K562 (cell line): ENCODE data around the gene KCNK6. TPM values are rescaled to one million over a fixed set of nuclear protein-coding genes. Genes with fewer than 3 reads are reported as not detected.
A peak's percentile ranks its signal among the peaks of the same experiment; 100 is the strongest.

ENCODE experiments used
- ATAC-seq: fragments of 200-7000 bp; cut with Tn5 transposase; 3 replicates; pipeline ENCODE4 v1.9.1; 2020; ENCODE audit warnings: moderate library complexity
- BruUV-seq: library from RNA; stranded (reverse); fragments of 400-500 nt; replicated peaks from 2 replicates; lab custom pipeline; 2021; lab: Mats Ljungman, UMichigan
- CTCF ChIA-PET: fragments of 300-600 bp; formaldehyde crosslinking; extraction: SDS; loops from one replicate; lab custom pipeline; 2021; ENCODE audit warnings: low intra/inter-chr PET ratio; lab: Yijun Ruan, JAX
- POLR2A ChIA-PET: fragments of 300-600, 350-650 bp; sonication (Branson Sonifier 250); formaldehyde crosslinking; extraction: SDS; loops from one replicate; lab custom pipeline; 2021; ENCODE audit warnings: antibody characterized with exemption, inconsistent platforms; lab: Yijun Ruan, JAX
- DNase-seq, 4 experiments: peaks; one replicate each; pipeline versions ENCODE4 v3.0.0 to v3.0.0-alpha.2; 2011 to 2018; ENCODE audit warnings: low spot score in 3 of 4, mixed read lengths in 3 of 4; ENCODE audit errors: extremely low read depth in 1 of 4
- FAIRE-seq: peaks from 2 replicates; lab custom pipeline; 2011; peaks lifted over from hg19 to GRCh38; lab: Jason Lieb, UNC
- H2AFZ ChIP-seq: 2 replicates; pipeline ENCODE4 v1.6.0; 2011; ENCODE audit warnings: low read depth, low read length, control low read depth, inconsistent platforms
- H3K27ac ChIP-seq: fragments of 200-600 bp; 3 replicates; pipeline ENCODE4 v1.8.0; 2011; ENCODE audit warnings: low read depth, mild to moderate bottlenecking, control low read depth, inconsistent platforms, low read length, moderate library complexity, mixed read lengths; ENCODE audit errors: extremely low read depth
- H3K27me3 ChIP-seq, 2 experiments: fragments of 300-600 bp in 1 of 2; 2 replicates in 1 of 2; 3 replicates in 1 of 2; pipeline versions ENCODE4 v1.6.0 to v1.8.0; 2011; ENCODE audit warnings: inconsistent platforms in 2 of 2, low read length in 2 of 2, mild to moderate bottlenecking in 1 of 2, mixed read lengths in 1 of 2, moderate library complexity in 1 of 2; ENCODE audit not compliant: control insufficient read depth in 2 of 2, insufficient read depth in 2 of 2
- H3K36me3 ChIP-seq: fragments of 300-600 bp; 3 replicates; pipeline ENCODE4 v1.8.0; 2011; ENCODE audit warnings: mild to moderate bottlenecking, low read length, inconsistent platforms; ENCODE audit not compliant: control insufficient read depth, insufficient read depth
- H3K4me1 ChIP-seq, 2 experiments: fragments of 200-600 bp in 1 of 2; replicated peaks in 1 of 2; 2 replicates in 1 of 2; 3 replicates in 1 of 2; pipeline versions ENCODE4 v1.5.1 to v1.8.0; 2011; ENCODE audit warnings: inconsistent platforms in 2 of 2, low read length in 2 of 2, mild to moderate bottlenecking in 1 of 2, mixed read lengths in 1 of 2, moderate library complexity in 1 of 2; ENCODE audit not compliant: control insufficient read depth in 2 of 2, insufficient read depth in 2 of 2
- H3K4me2 ChIP-seq: 2 replicates; pipeline ENCODE4 v1.6.1; 2011; ENCODE audit warnings: low read length, control low read depth, inconsistent platforms, mixed read lengths; ENCODE audit not compliant: insufficient read depth
- H3K4me3 ChIP-seq: fragments of 200-600 bp; sonication (generic), shearing (Covaris generic); 2 replicates; pipeline ENCODE4 v1.5.1; 2016; ENCODE audit warnings: control low read depth, inconsistent platforms
- H3K79me2 ChIP-seq: fragments of 200-600 bp; 3 replicates; pipeline ENCODE4 v1.8.0; 2011; ENCODE audit warnings: low read length, inconsistent platforms; ENCODE audit not compliant: control insufficient read depth, insufficient read depth
- H3K9ac ChIP-seq, 2 experiments: 2 replicates each; pipeline versions ENCODE4 v1.6.0 to v1.6.1; 2011; ENCODE audit warnings: low read depth in 2 of 2, low read length in 2 of 2, control low read depth in 1 of 2, inconsistent platforms in 1 of 2, mild to moderate bottlenecking in 1 of 2, mixed read lengths in 1 of 2; ENCODE audit not compliant: insufficient read depth in 1 of 2
- H3K9me1 ChIP-seq: one replicate; pipeline ENCODE4 v1.6.0; 2011; ENCODE audit warnings: inconsistent platforms, mild to moderate bottlenecking, low read length, moderate library complexity; ENCODE audit not compliant: control insufficient read depth, insufficient read depth
- H3K9me3 ChIP-seq: replicated peaks from 2 replicates; pipeline ENCODE4 v1.5.1; 2011; ENCODE audit warnings: low read depth, low read length, inconsistent platforms; ENCODE audit not compliant: control insufficient read depth, insufficient read depth
- H4K20me1 ChIP-seq: replicated peaks from 2 replicates; pipeline ENCODE4 v1.6.1; 2011; ENCODE audit warnings: low read length, inconsistent platforms, mixed read lengths; ENCODE audit not compliant: control insufficient read depth, insufficient read depth
- BACH1 ChIP-seq: fragments of 200-800 bp; sonication (Bioruptor generic); IDR thresholded peaks from 2 replicates; pipeline ENCODE4 v1.6.1; 2016; ENCODE audit warnings: missing genetic modification characterization, missing compliant biosample characterization
- COPS2 ChIP-seq: fragments of 450-650 bp; conservative IDR thresholded peaks from 2 replicates; pipeline ENCODE4 v1.6.1; 2016; ENCODE audit warnings: mild to moderate bottlenecking, moderate library complexity
- EP300 ChIP-seq: IDR thresholded peaks from 2 replicates; pipeline ENCODE4 v1.6.1; 2012; ENCODE audit warnings: low read length, improper control_type of control experiment
- HCFC1 ChIP-seq: IDR thresholded peaks from 2 replicates; pipeline ENCODE4 v1.6.1; 2012; ENCODE audit warnings: low read depth, low read length, improper control_type of control experiment
- HNRNPL ChIP-seq: fragments of 200-400 bp; formaldehyde crosslinking; IDR thresholded peaks from 2 replicates; pipeline ENCODE4 v1.6.1; 2017; ENCODE audit warnings: low read depth, mild to moderate bottlenecking, low read length
- LARP7 ChIP-seq: fragments of 450-650 bp; IDR thresholded peaks from 2 replicates; pipeline ENCODE4 v1.6.1; 2016
- MAFG ChIP-seq: fragments of 450-650 bp; conservative IDR thresholded peaks from 2 replicates; pipeline ENCODE4 v1.6.1; 2016; ENCODE audit warnings: missing genetic modification characterization, missing compliant biosample characterization
- NFE2L1 ChIP-seq: fragments of 450-650 bp; IDR thresholded peaks from 2 replicates; pipeline ENCODE4 v1.6.1; 2016; ENCODE audit warnings: missing genetic modification characterization, low read depth, mild to moderate bottlenecking, missing compliant biosample characterization, moderate library complexity, borderline replicate concordance
- SNIP1 ChIP-seq: fragments of 450-650 bp; IDR thresholded peaks from 2 replicates; pipeline ENCODE4 v1.7.1; 2017; ENCODE audit warnings: low read depth, mild to moderate bottlenecking
- SPI1 ChIP-seq: IDR thresholded peaks from 2 replicates; pipeline ENCODE4 v1.6.1; 2011; ENCODE audit warnings: low read depth, low read length, control low read depth, borderline replicate concordance
- ZNF165 ChIP-seq: fragments of 250-450 bp; sonication (Bioruptor Pico); IDR thresholded peaks from 2 replicates; pipeline ENCODE4 v1.4.0; 2020; ENCODE audit warnings: borderline replicate concordance
- ZNF212 ChIP-seq: fragments of 450-650 bp; formaldehyde crosslinking; IDR thresholded peaks from 2 replicates; pipeline ENCODE4 v1.4.0; 2020; ENCODE audit warnings: mild to moderate bottlenecking
- ZNF583 ChIP-seq: fragments of 250-450 bp; sonication (Bioruptor Pico); IDR thresholded peaks from 2 replicates; pipeline ENCODE4 v1.4.0; 2020
- ZNF589 ChIP-seq: fragments of 200-800 bp; sonication (Bioruptor generic); IDR thresholded peaks from 2 replicates; pipeline ENCODE4 v1.6.1; 2016; ENCODE audit warnings: low read depth, missing genetic modification characterization, missing compliant biosample characterization
- WGBS: fragments of 100-300 bp; shearing (Covaris generic); methylation state at CpG from one replicate; pipeline ENCODE4 v1.1.6; 2016; ENCODE audit warnings: low coverage, mixed read lengths; ENCODE audit not compliant: insufficient coverage; ENCODE audit errors: missing lambda C conversion rate; 5-methylcytosine and 5-hydroxymethylcytosine counted together
- in situ Hi-C: fragments of 300-500 bp; cut with MboI; formaldehyde crosslinking; loops from 4 replicates; pipeline ENCODE4 v1.15.0; 2018; ENCODE audit warnings: inconsistent platforms, mixed read lengths
- intact Hi-C: fragments of 100-400 bp; cut with micrococcal nuclease; formaldehyde crosslinking; loops from 2 replicates; pipeline ENCODE4 v1.14.2; 2022
- polyA plus RNA-seq, 8 experiments: library from polyadenylated mRNA; depleted of rRNA in 4 of 8; stranded (reverse) in 5 of 8; unstranded in 3 of 8; fragments of >200 nt; fragmentation: Nextera tagmentation in 2 of 8; fragmentation: Illumina TruSeq in 1 of 8; extraction: Ambion mirVana in 2 of 8; extraction: Trizol in 1 of 8; gene quantifications; 2 replicates each; pipeline versions ENCODE4 v1.2.1 to v1.2.3, GENCODE V29; 2011 to 2014; ENCODE audit warnings: inconsistent platforms in 1 of 8, missing spikeins in 1 of 8
- total RNA-seq, 7 experiments: library from RNA; depleted of rRNA in 6 of 7; stranded (reverse); fragments of >200 nt in 6 of 7; fragmentation: Illumina TruSeq in 2 of 7; extraction: Trizol in 2 of 7; gene quantifications; 2 replicates each; pipeline versions ENCODE4 v1.2.1 to v1.2.3, GENCODE V29; 2011 to 2021; ENCODE audit warnings: low replicate concordance in 1 of 7
- TF ChIP-seq, protein P1 (sequence below): sonication (generic); formaldehyde crosslinking; IDR thresholded peaks from 2 replicates; pipeline ENCODE4 v1.8.0; 2022; ENCODE audit warnings: mild to moderate bottlenecking, low read depth, missing genetic modification reagents
- TF ChIP-seq, protein P2 (sequence below): fragments of 450-650 bp; formaldehyde crosslinking; IDR thresholded peaks from 2 replicates; pipeline ENCODE4 v1.4.0; 2022; ENCODE audit warnings: missing genetic modification characterization

The KCNK6 gene
- total and polyA plus RNA-seq, 9 of the 15 experiments (the other 6 are each of a cell fraction or from before 2014, with no cell fraction given): 0.05 to 0.42 (median 0.15) TPM

DNA sequence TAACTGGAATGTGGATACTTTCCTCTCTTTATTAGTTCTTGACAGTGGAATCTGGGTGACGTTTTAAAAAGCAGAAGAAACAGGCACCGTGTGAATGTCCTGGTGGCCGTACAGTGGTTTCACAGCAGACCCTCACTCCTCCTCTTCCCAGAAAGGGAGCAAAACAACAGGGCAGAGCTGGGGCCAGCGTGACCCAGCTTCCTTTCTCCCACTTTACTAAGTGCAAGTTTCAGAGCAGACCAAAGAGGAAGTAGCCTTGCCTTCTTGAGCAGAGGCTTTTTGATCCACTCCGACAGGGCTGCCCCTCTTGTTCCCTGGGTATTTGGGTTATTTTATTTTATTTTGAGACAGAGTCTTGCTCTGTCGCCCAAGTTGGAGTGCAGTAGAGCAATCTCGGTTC, 35.2 kb upstream of the KCNK6 start:
- Histone ChIP-seq H4K20me1 (no peaks in the 10 kb centered on the region), H3K36me3 (no peaks in the 10 kb centered on the region), H3K4me3 (no peak overlapping the region), H3K9me3 (no peaks in the 10 kb centered on the region), H3K27me3 (no peaks in the 10 kb centered on the region), H3K4me1 (peaks cover 10 to 15% of the 10 kb centered on the region in 2 experiments; a peak in 4 of 5 replicates), H3K79me2 (no peaks in the 10 kb centered on the region), H3K4me2 (no peak overlapping the region), H3K9ac (no peak overlapping the region), H3K9me1 (no peaks in the 10 kb centered on the region), H2AFZ (peak overlapping the region; percentile 78), H3K27ac (no peak overlapping the region)
- no peak; the same call in 2 of the 3 replicates for ATAC-seq
- no peak for FAIRE-seq
- BruUV-seq: no TSS peak
- ChIA-PET POLR2A (interaction anchor here (0.7 to 3.3 kb wide), 3 partner anchors 10 to 29 kb away, joined by 3 to 13 read pairs (median 3); no protein-coding TSS in a partner anchor), CTCF (no interaction called here)
- in situ Hi-C loops: no loop called here
- TF ChIP-seq SPI1: peak; percentile 51
- no peak for TF ChIP-seq ZNF212
- intact Hi-C loops: no loop called here
- WGBS: 31% methylated on average over 6 of the region's 7 CpGs
- no peak for DNase-seq

DNA sequence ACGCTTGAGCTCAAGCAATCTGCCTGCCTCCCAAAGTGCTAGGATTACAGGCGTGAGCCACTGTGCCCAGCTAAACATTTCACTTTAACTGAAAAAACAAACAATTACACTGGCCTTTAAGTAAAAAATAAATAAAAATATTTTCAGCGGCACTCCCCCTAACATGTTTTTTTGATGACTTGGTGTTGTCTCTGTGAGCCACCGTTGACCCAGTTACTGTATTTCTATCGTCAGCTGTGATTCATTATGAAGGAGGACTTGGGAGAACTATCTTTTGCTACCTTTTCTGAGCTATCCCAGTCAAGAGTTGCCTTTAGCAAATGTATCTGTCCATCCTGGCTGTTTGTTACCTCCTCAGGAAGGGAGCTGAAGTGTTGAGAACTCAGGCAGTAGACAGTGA, 34.1 kb upstream of the KCNK6 start:
- POLR2A ChIA-PET: interaction anchor here (1.3 to 3.3 kb wide), 3 partner anchors 11 to 89 kb away, joined by 3 to 13 read pairs (median 4); partner anchors contain the start of gene PSMD8
- H2AFZ ChIP-seq: no peak overlapping the region
- DNase-seq (no peak), FAIRE-seq (no peak), ATAC-seq (no peak)
- no peaks in the 10 kb centered on the region for H4K20me1 ChIP-seq
- CTCF ChIA-PET: interaction anchor here (0.7 kb wide), 1 partner anchor 26 kb away, joined by 3 read pairs; no protein-coding TSS in a partner anchor
- H3K4me3 ChIP-seq: no peak overlapping the region
- H3K9me3 ChIP-seq: no peaks in the 10 kb centered on the region
- H3K27ac ChIP-seq: no peak overlapping the region
- H3K4me1 ChIP-seq: peaks cover 10 to 19% of the 10 kb centered on the region in 2 experiments; a peak in 4 of 5 replicates
- H3K9ac ChIP-seq: no peak overlapping the region
- in situ Hi-C loops: no loop called here
- BruUV-seq: no TSS peak
- intact Hi-C loops: no loop called here
- H3K36me3 ChIP-seq: no peaks in the 10 kb centered on the region
- no peaks in the 10 kb centered on the region for H3K9me1 ChIP-seq
- H3K27me3 ChIP-seq: no peaks in the 10 kb centered on the region
- H3K79me2 ChIP-seq: no peaks in the 10 kb centered on the region
- 68% methylated on average over 5 of the region's 5 CpGs for WGBS
- H3K4me2 ChIP-seq: no peak overlapping the region
- TF ChIP-seq NFE2L1 (tag) (no peak), MAFG (tag) (no peak), LARP7 (no peak), HNRNPL (no peak), EP300 (no peak), SNIP1 (no peak), ZNF583 (CRISPR knock-in tag) (no peak), BACH1 (tag) (no peak), ZNF165 (CRISPR knock-in tag) (no peak), ZNF589 (no peak), COPS2 (no peak), HCFC1 (no peak)
- TF ChIP-seq, protein P1, sequence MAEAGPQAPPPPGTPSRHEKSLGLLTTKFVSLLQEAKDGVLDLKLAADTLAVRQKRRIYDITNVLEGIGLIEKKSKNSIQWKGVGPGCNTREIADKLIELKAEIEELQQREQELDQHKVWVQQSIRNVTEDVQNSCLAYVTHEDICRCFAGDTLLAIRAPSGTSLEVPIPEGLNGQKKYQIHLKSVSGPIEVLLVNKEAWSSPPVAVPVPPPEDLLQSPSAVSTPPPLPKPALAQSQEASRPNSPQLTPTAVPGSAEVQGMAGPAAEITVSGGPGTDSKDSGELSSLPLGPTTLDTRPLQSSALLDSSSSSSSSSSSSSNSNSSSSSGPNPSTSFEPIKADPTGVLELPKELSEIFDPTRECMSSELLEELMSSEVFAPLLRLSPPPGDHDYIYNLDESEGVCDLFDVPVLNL (CRISPR knock-in tag): no peak
- TF ChIP-seq, protein P2, sequence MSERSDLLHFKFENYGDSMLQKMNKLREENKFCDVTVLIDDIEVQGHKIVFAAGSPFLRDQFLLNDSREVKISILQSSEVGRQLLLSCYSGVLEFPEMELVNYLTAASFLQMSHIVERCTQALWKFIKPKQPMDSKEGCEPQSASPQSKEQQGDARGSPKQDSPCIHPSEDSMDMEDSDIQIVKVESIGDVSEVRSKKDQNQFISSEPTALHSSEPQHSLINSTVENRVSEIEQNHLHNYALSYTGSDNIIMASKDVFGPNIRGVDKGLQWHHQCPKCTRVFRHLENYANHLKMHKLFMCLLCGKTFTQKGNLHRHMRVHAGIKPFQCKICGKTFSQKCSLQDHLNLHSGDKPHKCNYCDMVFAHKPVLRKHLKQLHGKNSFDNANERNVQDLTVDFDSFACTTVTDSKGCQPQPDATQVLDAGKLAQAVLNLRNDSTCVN: no peak
